K562 (cell line): Measurements from ENCODE around the gene PRMT3. TPM values are rescaled to one million over a fixed set of nuclear protein-coding genes. Genes with fewer than 3 reads are reported as not detected.
A peak's percentile ranks its signal among the peaks of the same experiment; 100 is the strongest.

Source experiments
- ARNT ChIP-seq, 2 experiments: fragments of 450-650 bp; IDR thresholded peaks; 2 replicates each; pipeline ENCODE4 v1.6.1; 2016; ENCODE audit warnings: mild to moderate bottlenecking in 1 of 2
- BRD4 ChIP-seq: fragments of 200-600 bp; sonication (generic); IDR thresholded peaks from 2 replicates; pipeline ENCODE4 v1.6.1; 2017; ENCODE audit warnings: inconsistent platforms
- CHD2 ChIP-seq: IDR thresholded peaks from 2 replicates; pipeline ENCODE4 v1.6.1; 2011; ENCODE audit warnings: low read depth, low read length
- FOXK2 ChIP-seq, 2 experiments: fragments of 450-650 bp; IDR thresholded peaks in 1 of 2; conservative IDR thresholded peaks in 1 of 2; 2 replicates each; pipeline ENCODE4 v1.6.1; 2016; ENCODE audit warnings: low read depth in 2 of 2, mild to moderate bottlenecking in 1 of 2
- GTF2E2 ChIP-seq: fragments of 200-800 bp; sonication (Bioruptor generic); IDR thresholded peaks from 2 replicates; pipeline ENCODE4 v1.6.1; 2016; ENCODE audit warnings: missing genetic modification characterization, missing compliant biosample characterization
- JUNB ChIP-seq: fragments of 450-650 bp; formaldehyde crosslinking; conservative IDR thresholded peaks from 2 replicates; pipeline ENCODE4 v1.4.0; 2020; ENCODE audit warnings: mild to moderate bottlenecking
- KLF1 ChIP-seq: fragments of 450-650 bp; IDR thresholded peaks from 2 replicates; pipeline ENCODE4 v1.6.1; 2016; ENCODE audit warnings: missing genetic modification characterization, missing compliant biosample characterization
- MEF2D ChIP-seq: conservative IDR thresholded peaks from 2 replicates; pipeline ENCODE4 v1.6.1; 2016; ENCODE audit warnings: low read depth, missing genetic modification characterization, missing compliant biosample characterization
- NCOR1 ChIP-seq: fragments of 450-650 bp; IDR thresholded peaks from 2 replicates; pipeline ENCODE4 v1.6.1; 2016; ENCODE audit warnings: mild to moderate bottlenecking, moderate library complexity
- NFIC ChIP-seq: fragments of 450-650 bp; IDR thresholded peaks from 2 replicates; pipeline ENCODE4 v1.6.1; 2017; ENCODE audit warnings: mild to moderate bottlenecking, inconsistent platforms
- POLR3A ChIP-seq: IDR thresholded peaks from 2 replicates; pipeline ENCODE4 v1.6.1; 2011; ENCODE audit warnings: borderline replicate concordance, mild to moderate bottlenecking, moderate library complexity; ENCODE audit not compliant: insufficient read length, insufficient read depth; ENCODE audit errors: extremely low read depth
- SAFB2 ChIP-seq: fragments of 200-400 bp; formaldehyde crosslinking; IDR thresholded peaks from 2 replicates; pipeline ENCODE4 v1.6.1; 2018; ENCODE audit warnings: borderline replicate concordance, low read length, low read depth, moderate library complexity; ENCODE audit not compliant: severe bottlenecking
- ZBTB1 ChIP-seq: sonication (generic); formaldehyde crosslinking; IDR thresholded peaks from 2 replicates; pipeline ENCODE4 v1.8.1; 2023; ENCODE audit warnings: missing genetic modification reagents, low read depth, mild to moderate bottlenecking, borderline replicate concordance
- ZBTB8A ChIP-seq: fragments of 450-650 bp; IDR thresholded peaks from 2 replicates; pipeline ENCODE4 v1.6.1; 2018; ENCODE audit warnings: mild to moderate bottlenecking, moderate library complexity; ENCODE audit not compliant: partially characterized antibody
- ZC3H8 ChIP-seq: fragments of 450-650 bp; IDR thresholded peaks from 2 replicates; pipeline ENCODE4 v1.6.1; 2017
- ZNF75A ChIP-seq: fragments of 450-650 bp; formaldehyde crosslinking; IDR thresholded peaks from 2 replicates; pipeline ENCODE4 v1.4.0; 2020; ENCODE audit warnings: mild to moderate bottlenecking
- polyA plus RNA-seq, 8 experiments: library from polyadenylated mRNA; depleted of rRNA in 4 of 8; stranded (reverse) in 5 of 8; unstranded in 3 of 8; fragments of >200 nt; fragmentation: Nextera tagmentation in 2 of 8; fragmentation: Illumina TruSeq in 1 of 8; extraction: Ambion mirVana in 2 of 8; extraction: Trizol in 1 of 8; gene quantifications; 2 replicates each; pipeline versions ENCODE4 v1.2.1 to v1.2.3, GENCODE V29; 2011 to 2014; ENCODE audit warnings: inconsistent platforms in 1 of 8, missing spikeins in 1 of 8
- total RNA-seq, 7 experiments: library from RNA; depleted of rRNA in 6 of 7; stranded (reverse); fragments of >200 nt in 6 of 7; fragmentation: Illumina TruSeq in 2 of 7; extraction: Trizol in 2 of 7; gene quantifications; 2 replicates each; pipeline versions ENCODE4 v1.2.1 to v1.2.3, GENCODE V29; 2011 to 2021; ENCODE audit warnings: low replicate concordance in 1 of 7
- TF ChIP-seq, protein P1 (sequence below), 2 experiments: fragments of 450-650 bp in 1 of 2; sonication (generic) in 1 of 2; formaldehyde crosslinking in 1 of 2; IDR thresholded peaks; 2 replicates each; pipeline versions ENCODE4 v1.7.1 to v1.9.0; 2016 to 2022; ENCODE audit warnings: inconsistent platforms in 1 of 2, mild to moderate bottlenecking in 1 of 2, missing genetic modification reagents in 1 of 2
- TF ChIP-seq, protein P2 (sequence below), 3 experiments: IDR thresholded peaks in 2 of 3; conservative IDR thresholded peaks in 1 of 3; 2 replicates each; pipeline ENCODE4 v1.5.1; 2011 to 2012; ENCODE audit warnings: low read length in 3 of 3, mild to moderate bottlenecking in 3 of 3, control low read depth in 2 of 3, improper control_type of control experiment in 1 of 3, inconsistent platforms in 1 of 3, low read depth in 1 of 3, mixed read lengths in 1 of 3, moderate library complexity in 1 of 3; ENCODE audit not compliant: insufficient read depth in 2 of 3

The PRMT3 gene
- total and polyA plus RNA-seq, 9 of the 15 experiments (the other 6 are each of a cell fraction or from before 2014, with no cell fraction given), result 24.0 to 62.1 (median 44.7) TPM

DNA sequence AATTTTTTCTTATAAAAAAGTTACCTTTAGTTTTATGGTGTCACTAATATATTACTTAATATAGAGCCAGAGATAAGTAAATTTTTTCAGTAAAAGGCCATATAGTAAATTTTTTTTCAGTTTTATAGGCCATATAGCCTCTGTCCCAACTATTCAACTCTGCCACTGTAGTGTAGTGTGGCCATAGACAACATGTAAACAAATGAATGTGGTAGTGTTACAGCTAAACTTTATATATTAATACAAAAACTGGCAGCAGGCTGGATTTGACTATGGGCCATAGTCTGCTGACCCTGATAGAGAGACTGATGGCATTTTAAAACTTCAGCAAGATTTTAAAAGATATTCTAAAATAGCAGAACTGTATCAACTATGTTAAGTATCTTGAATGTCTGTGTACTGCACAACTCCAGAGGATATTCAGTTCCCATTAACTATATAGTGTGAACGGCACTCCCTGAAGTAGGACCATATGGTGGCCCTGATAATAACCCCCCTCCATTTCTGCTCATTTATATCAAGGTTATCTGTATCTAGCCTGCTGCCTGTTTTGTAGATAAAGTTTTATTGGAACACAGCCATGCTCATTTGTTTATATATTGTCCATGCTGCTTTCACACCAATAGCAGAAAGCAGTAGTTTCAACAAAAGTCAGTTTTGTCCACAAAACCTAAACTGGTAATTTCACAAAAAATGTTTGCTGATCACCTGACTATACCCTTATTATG, 71.6 kb downstream of the PRMT3 start (continued):
- TF ChIP-seq, protein P1, sequence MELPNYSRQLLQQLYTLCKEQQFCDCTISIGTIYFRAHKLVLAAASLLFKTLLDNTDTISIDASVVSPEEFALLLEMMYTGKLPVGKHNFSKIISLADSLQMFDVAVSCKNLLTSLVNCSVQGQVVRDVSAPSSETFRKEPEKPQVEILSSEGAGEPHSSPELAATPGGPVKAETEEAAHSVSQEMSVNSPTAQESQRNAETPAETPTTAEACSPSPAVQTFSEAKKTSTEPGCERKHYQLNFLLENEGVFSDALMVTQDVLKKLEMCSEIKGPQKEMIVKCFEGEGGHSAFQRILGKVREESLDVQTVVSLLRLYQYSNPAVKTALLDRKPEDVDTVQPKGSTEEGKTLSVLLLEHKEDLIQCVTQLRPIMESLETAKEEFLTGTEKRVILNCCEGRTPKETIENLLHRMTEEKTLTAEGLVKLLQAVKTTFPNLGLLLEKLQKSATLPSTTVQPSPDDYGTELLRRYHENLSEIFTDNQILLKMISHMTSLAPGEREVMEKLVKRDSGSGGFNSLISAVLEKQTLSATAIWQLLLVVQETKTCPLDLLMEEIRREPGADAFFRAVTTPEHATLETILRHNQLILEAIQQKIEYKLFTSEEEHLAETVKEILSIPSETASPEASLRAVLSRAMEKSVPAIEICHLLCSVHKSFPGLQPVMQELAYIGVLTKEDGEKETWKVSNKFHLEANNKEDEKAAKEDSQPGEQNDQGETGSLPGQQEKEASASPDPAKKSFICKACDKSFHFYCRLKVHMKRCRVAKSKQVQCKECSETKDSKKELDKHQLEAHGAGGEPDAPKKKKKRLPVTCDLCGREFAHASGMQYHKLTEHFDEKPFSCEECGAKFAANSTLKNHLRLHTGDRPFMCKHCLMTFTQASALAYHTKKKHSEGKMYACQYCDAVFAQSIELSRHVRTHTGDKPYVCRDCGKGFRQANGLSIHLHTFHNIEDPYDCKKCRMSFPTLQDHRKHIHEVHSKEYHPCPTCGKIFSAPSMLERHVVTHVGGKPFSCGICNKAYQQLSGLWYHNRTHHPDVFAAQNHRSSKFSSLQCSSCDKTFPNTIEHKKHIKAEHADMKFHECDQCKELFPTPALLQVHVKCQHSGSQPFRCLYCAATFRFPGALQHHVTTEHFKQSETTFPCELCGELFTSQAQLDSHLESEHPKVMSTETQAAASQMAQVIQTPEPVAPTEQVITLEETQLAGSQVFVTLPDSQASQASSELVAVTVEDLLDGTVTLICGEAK (IDR thresholded peaks at IDR 0.05), result peak; percentile 99
- TF ChIP-seq, protein P1 (CRISPR knock-in tag; IDR thresholded peaks at IDR 0.05), result peak; percentile 98
- TF ChIP-seq GTF2E2 (tag) (no peak), NCOR1 (peak; percentile 98), CHD2 (no peak), ZBTB8A (no peak), ZBTB1 (CRISPR knock-in tag) (no peak), KLF1 (tag) (no peak), NFIC (peak; percentile 99), ZNF75A (CRISPR knock-in tag) (no peak), JUNB (CRISPR knock-in tag) (no peak), BRD4 (peak; percentile 73; the same call in 1 of the 2 replicates), MEF2D (tag) (peak; percentile 70), POLR3A (no peak), FOXK2 (conservative IDR thresholded peaks at IDR 0.05 in 1 of 2, IDR thresholded peaks at IDR 0.05 in 1 of 2; ENCODE audit: low read depth in 2 of 2) (peak; percentile 78 to 81; a peak in 3 of 4 replicates), SAFB2 (no peak), ARNT (IDR thresholded peaks at IDR 0.05) (peak; percentile 86 to 92), ZC3H8 (no peak)
- TF ChIP-seq, protein P2, sequence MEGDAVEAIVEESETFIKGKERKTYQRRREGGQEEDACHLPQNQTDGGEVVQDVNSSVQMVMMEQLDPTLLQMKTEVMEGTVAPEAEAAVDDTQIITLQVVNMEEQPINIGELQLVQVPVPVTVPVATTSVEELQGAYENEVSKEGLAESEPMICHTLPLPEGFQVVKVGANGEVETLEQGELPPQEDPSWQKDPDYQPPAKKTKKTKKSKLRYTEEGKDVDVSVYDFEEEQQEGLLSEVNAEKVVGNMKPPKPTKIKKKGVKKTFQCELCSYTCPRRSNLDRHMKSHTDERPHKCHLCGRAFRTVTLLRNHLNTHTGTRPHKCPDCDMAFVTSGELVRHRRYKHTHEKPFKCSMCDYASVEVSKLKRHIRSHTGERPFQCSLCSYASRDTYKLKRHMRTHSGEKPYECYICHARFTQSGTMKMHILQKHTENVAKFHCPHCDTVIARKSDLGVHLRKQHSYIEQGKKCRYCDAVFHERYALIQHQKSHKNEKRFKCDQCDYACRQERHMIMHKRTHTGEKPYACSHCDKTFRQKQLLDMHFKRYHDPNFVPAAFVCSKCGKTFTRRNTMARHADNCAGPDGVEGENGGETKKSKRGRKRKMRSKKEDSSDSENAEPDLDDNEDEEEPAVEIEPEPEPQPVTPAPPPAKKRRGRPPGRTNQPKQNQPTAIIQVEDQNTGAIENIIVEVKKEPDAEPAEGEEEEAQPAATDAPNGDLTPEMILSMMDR (IDR thresholded peaks at IDR 0.05 in 2 of 3, conservative IDR thresholded peaks at IDR 0.05 in 1 of 3; ENCODE audit: insufficient read depth in 2 of 3, low read depth in 1 of 3, low read length in 3 of 3), result no peak
